ENCODE data around the gene TAGLN.

The TAGLN gene

DNA sequence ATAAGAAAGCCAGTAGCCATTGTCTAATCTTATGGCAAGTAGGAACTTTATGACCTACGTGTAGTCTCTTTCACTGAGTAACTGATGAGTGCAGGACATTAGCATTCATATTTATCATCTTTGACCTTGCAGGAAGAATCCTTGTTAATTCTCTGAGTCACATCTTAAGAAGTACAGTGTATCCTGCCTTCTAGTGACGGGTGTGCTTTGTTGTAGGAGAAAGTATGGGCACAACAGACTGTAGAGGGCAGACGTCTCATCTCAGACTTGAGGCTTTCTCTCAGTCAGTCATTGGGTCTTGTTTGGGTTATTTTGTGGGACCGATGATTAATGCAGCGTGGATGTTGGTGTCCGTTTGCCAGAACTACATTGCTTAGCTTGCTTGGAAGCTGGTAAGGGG is 40.1 kb downstream of the TAGLN start:
- H3K4me1 Mint-ChIP-seq: peaks cover 2% of the 10 kb centered on the region
- H3K4me3 Mint-ChIP-seq: no peak overlapping the region
- peak overlapping the region; percentile 30 for H3K27ac Mint-ChIP-seq
- TF ChIP-seq, protein P1, sequence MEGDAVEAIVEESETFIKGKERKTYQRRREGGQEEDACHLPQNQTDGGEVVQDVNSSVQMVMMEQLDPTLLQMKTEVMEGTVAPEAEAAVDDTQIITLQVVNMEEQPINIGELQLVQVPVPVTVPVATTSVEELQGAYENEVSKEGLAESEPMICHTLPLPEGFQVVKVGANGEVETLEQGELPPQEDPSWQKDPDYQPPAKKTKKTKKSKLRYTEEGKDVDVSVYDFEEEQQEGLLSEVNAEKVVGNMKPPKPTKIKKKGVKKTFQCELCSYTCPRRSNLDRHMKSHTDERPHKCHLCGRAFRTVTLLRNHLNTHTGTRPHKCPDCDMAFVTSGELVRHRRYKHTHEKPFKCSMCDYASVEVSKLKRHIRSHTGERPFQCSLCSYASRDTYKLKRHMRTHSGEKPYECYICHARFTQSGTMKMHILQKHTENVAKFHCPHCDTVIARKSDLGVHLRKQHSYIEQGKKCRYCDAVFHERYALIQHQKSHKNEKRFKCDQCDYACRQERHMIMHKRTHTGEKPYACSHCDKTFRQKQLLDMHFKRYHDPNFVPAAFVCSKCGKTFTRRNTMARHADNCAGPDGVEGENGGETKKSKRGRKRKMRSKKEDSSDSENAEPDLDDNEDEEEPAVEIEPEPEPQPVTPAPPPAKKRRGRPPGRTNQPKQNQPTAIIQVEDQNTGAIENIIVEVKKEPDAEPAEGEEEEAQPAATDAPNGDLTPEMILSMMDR (IDR thresholded peaks at IDR 0.05): no peak
- no peaks in the 10 kb centered on the region for H3K27me3 Mint-ChIP-seq (ENCODE audit: low read depth, poor library complexity)
- H3K36me3 Mint-ChIP-seq (ENCODE audit: low read depth): peaks cover 39% of the 10 kb centered on the region
- no peaks in the 10 kb centered on the region for H3K9me3 Mint-ChIP-seq
- DNase-seq: no peak

DNA sequence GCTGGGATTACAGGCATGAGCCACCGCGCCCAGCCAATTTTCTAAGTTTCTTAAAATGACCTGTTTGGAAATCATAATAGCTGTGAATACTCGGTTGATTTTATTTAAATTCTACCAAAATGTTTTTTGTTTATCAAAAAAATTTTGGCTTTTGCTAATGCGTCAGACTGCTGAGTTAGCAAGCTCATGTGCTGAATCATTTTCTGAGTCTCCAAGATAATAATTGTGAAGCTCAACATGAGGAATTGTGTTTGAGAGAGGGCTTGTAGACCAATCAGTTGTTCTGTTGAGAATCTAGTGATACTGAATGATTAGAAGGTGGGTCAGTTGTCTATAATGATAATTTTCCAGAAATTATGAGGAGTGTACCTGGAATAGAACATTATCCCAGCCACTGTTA is 49.2 kb downstream of the TAGLN start:
- Mint-ChIP-seq H3K27ac (no peak overlapping the region), H3K27me3 (ENCODE audit: low read depth, poor library complexity) (no peaks in the 10 kb centered on the region), H3K4me1 (no peaks in the 10 kb centered on the region), H3K4me3 (no peak overlapping the region), H3K36me3 (ENCODE audit: low read depth) (peaks cover 67% of the 10 kb centered on the region), H3K9me3 (peaks cover 6% of the 10 kb centered on the region)
- DNase-seq: no peak
- TF ChIP-seq, protein P1 (IDR thresholded peaks at IDR 0.05): no peak

DNA sequence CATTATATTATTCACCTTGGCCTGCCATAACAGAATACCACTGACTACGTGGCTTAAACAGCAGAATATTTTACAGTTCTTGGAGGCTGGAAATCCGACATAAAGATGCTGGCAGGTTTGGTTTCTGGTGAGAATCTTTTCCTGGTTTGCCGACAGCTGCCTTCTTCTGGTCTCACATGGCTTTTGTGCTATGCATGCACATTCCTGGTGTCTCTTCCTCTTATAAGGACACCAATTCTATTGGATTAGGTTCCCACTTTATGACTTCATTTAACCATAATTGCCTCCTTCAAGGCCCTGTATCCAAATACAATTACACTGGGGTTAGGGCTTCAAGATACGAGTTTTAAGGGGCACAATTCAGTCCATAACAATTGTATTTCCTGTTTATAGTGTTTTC is 50.4 kb downstream of the TAGLN start:
- Mint-ChIP-seq H3K27me3 (ENCODE audit: low read depth, poor library complexity) (no peaks in the 10 kb centered on the region), H3K4me3 (no peak overlapping the region), H3K9me3 (peaks cover 6% of the 10 kb centered on the region), H3K4me1 (no peaks in the 10 kb centered on the region), H3K27ac (no peak overlapping the region), H3K36me3 (ENCODE audit: low read depth) (peaks cover 63% of the 10 kb centered on the region)
- TF ChIP-seq, protein P1 (IDR thresholded peaks at IDR 0.05): no peak
- DNase-seq: no peak

DNA sequence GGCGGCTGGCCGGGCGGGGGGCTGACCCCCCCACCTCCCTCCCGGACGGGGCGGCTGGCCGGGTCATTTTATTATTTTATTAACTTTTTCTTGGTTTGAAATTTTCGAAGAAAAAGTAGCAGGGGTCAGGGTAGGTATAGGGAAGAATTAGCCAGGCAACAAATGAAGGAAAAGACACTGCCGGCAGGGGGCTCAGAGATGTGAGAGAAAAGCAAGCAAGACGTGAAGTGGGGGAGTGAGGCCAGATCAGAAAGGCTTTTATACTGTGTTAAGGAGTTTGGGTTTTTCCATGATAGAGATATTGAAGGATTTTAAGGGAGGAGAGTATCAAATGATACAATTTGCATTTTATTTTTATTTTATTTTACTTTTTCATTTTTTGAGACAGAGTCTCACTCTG is 52.3 kb downstream of the TAGLN start:
- H3K27me3 Mint-ChIP-seq (ENCODE audit: low read depth, poor library complexity): no peaks in the 10 kb centered on the region
- no peak overlapping the region for H3K4me3 Mint-ChIP-seq
- no peak for DNase-seq
- peaks cover 6% of the 10 kb centered on the region for H3K9me3 Mint-ChIP-seq
- peaks cover 63% of the 10 kb centered on the region for H3K36me3 Mint-ChIP-seq (ENCODE audit: low read depth)
- no peaks in the 10 kb centered on the region for H3K4me1 Mint-ChIP-seq
- peak overlapping the region; percentile 15 for H3K27ac Mint-ChIP-seq
- TF ChIP-seq, protein P1 (IDR thresholded peaks at IDR 0.05): no peak

DNA sequence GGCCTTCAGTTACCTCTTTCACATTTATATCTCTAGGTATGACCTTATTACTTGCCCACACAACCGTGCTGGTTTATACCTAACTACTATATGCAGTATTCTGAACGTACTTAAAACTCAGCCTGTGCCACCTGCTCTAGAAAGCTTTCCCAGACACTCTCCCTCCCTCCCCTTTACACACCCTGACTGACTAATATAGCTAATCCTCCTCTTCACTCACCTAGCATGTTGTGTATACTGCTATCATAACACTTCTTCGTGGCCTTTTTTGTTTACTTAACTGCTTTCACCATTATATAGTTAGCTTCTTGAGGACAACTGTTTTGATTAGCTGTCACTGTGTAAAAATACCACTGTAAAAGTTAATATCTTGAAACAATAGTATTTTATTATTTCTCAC is 56.8 kb downstream of the TAGLN start:
- TF ChIP-seq, protein P1 (IDR thresholded peaks at IDR 0.05): no peak
- Mint-ChIP-seq H3K27me3 (ENCODE audit: low read depth, poor library complexity) (no peaks in the 10 kb centered on the region), H3K4me1 (no peaks in the 10 kb centered on the region), H3K9me3 (no peaks in the 10 kb centered on the region), H3K36me3 (ENCODE audit: low read depth) (peaks cover 75% of the 10 kb centered on the region), H3K27ac (no peak overlapping the region), H3K4me3 (no peak overlapping the region)
- no peak for DNase-seq

DNA sequence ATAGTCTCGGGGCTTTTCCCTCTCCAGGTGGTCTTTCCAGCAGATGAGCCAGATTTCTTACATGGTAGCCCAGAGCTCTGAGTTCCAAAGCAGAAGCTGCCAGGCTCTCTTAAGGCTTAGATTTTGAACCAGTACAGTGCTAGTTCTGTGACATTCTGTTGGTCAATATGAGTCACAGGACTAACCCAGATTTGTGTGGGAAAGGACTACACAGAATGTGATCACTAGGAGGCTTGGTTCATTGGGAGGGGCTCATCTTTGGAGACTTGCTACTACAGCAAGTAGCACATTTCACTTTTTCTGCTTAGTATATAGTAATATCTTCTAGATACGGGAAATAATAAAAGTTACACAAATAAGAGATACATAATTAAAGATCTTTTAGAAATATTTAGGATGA is 57.4 kb downstream of the TAGLN start:
- no peak overlapping the region for H3K4me3 Mint-ChIP-seq
- H3K36me3 Mint-ChIP-seq (ENCODE audit: low read depth): peaks cover 74% of the 10 kb centered on the region
- H3K27me3 Mint-ChIP-seq (ENCODE audit: low read depth, poor library complexity): no peaks in the 10 kb centered on the region
- H3K4me1 Mint-ChIP-seq: no peaks in the 10 kb centered on the region
- H3K27ac Mint-ChIP-seq: no peak overlapping the region
- TF ChIP-seq, protein P1 (IDR thresholded peaks at IDR 0.05): no peak
- no peak for DNase-seq
- no peaks in the 10 kb centered on the region for H3K9me3 Mint-ChIP-seq
